Activated B cell treated with CpG ODN at 0.5 μM for 24 hours (primary cell): ENCODE results near the gene L3MBTL4. TPM values are rescaled to one million over a fixed set of nuclear protein-coding genes. Genes with fewer than 3 reads are reported as not detected.

Experiments used
- ATAC-seq: fragments of 200-7000 bp; cut with Tn5 transposase; one replicate; pipeline ENCODE4 v1.10.0; 2021; ENCODE audit warnings: low read depth, mild to moderate bottlenecking, moderate library complexity
- CTCF ChIA-PET: fragments of 350-600 bp; sonication (Branson Sonifier 250); formaldehyde crosslinking; loops from one replicate; lab custom pipeline; 2021; ENCODE audit warnings: antibody characterized with exemption; lab: Charles Lee
- POLR2A ChIA-PET: fragments of 350-600 bp; sonication (Branson Sonifier 250); formaldehyde crosslinking; loops from one replicate; lab custom pipeline; 2021; ENCODE audit warnings: antibody characterized with exemption; lab: Charles Lee
- DNase-seq: peaks from one replicate; pipeline ENCODE4 v3.0.0; 2022
- H3K27ac Mint-ChIP-seq: one replicate; pipeline ENCODE4 v1.8.0; 2020; ENCODE audit warnings: mixed read lengths
- H3K27me3 Mint-ChIP-seq: one replicate; pipeline ENCODE4 v1.8.0; 2021; ENCODE audit warnings: mixed read lengths
- H3K36me3 Mint-ChIP-seq: one replicate; pipeline ENCODE4 v1.8.0; 2021; ENCODE audit warnings: low read depth, mixed read lengths
- H3K4me1 Mint-ChIP-seq: one replicate; pipeline ENCODE4 v1.8.0; 2021; ENCODE audit warnings: mixed read lengths
- H3K4me3 Mint-ChIP-seq: one replicate; pipeline ENCODE4 v1.8.0; 2020; ENCODE audit warnings: mild to moderate bottlenecking, mixed read lengths
- H3K9me3 Mint-ChIP-seq: one replicate; pipeline ENCODE4 v1.8.0; 2020; ENCODE audit warnings: mixed read lengths
- intact Hi-C: fragments of 100-400 bp; cut with micrococcal nuclease; formaldehyde crosslinking; loops from one replicate; pipeline ENCODE4 v1.15.1; 2024
- total RNA-seq: library from RNA; stranded (reverse); gene quantifications from 2 replicates; pipeline ENCODE4 v1.2.3, GENCODE V29; 2022
- TF ChIP-seq, protein P1 (sequence below): fragments of 200-600 bp; IDR thresholded peaks from one replicate; pipeline ENCODE4 v1.8.0; 2022; ENCODE audit warnings: antibody characterized with exemption, mild to moderate bottlenecking

The L3MBTL4 gene
- total RNA-seq, 1 donor from 2014 or later, result 12.3 TPM

- no peaks in the 10 kb centered on the region for H3K9me3 Mint-ChIP-seq
- intact Hi-C loops, result no loop called here
- no peaks in the 10 kb centered on the region for H3K36me3 Mint-ChIP-seq
- no peak for ATAC-seq
- H3K4me3 Mint-ChIP-seq, result no peak overlapping the region
- peaks cover 17% of the 10 kb centered on the region for H3K4me1 Mint-ChIP-seq
- DNase-seq, result no peak
- no peaks in the 10 kb centered on the region for H3K27me3 Mint-ChIP-seq
- TF ChIP-seq, protein P1, sequence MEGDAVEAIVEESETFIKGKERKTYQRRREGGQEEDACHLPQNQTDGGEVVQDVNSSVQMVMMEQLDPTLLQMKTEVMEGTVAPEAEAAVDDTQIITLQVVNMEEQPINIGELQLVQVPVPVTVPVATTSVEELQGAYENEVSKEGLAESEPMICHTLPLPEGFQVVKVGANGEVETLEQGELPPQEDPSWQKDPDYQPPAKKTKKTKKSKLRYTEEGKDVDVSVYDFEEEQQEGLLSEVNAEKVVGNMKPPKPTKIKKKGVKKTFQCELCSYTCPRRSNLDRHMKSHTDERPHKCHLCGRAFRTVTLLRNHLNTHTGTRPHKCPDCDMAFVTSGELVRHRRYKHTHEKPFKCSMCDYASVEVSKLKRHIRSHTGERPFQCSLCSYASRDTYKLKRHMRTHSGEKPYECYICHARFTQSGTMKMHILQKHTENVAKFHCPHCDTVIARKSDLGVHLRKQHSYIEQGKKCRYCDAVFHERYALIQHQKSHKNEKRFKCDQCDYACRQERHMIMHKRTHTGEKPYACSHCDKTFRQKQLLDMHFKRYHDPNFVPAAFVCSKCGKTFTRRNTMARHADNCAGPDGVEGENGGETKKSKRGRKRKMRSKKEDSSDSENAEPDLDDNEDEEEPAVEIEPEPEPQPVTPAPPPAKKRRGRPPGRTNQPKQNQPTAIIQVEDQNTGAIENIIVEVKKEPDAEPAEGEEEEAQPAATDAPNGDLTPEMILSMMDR, result no peak
- ChIA-PET CTCF (no interaction called here), POLR2A (no interaction called here)
- no peak overlapping the region for H3K27ac Mint-ChIP-seq
Observed at GRCh38 chr18:6406075-6406909, 8.4 kb downstream of the L3MBTL4 start.

DNA sequence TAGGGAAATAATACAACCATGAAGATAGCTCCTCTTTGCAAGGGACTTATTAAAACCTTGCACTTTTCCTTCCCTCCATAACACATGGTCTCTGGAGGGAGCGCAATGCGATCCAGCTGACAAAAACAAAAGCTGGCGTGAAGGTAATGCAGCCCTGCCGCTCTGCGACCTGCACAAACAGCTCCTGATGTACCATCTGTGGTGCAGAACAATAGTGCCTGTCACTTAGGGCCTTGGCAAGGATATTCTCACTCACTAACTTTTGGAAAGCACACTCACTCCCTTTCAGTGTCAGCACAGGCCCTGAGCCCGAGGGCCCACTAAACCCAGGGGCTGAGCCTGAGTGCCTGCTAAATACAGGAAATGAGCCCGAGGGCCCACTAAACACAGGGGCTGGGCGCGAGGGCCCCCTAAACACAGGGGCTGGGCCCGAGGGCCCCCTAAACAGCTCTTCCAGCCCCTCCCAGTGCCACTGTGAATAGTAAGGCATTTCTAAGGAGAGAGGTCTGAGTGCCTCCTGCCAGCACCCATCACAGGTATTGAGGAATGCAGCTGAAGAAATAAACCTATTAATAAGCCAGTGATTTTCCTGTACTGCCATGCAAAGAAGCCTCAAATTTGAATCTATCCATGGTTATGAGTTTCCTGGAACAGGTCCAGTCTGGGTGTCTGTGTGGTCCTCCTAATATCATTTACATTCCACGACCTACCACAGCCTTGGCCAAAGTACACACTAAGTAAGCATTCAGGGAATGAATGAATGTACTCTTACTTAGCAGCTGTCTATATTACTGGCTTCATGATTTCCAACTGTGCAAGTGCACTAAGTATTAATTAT, 9.3 kb downstream of the L3MBTL4 start:
- no peaks in the 10 kb centered on the region for H3K9me3 Mint-ChIP-seq
- H3K27me3 Mint-ChIP-seq, result no peaks in the 10 kb centered on the region
- H3K36me3 Mint-ChIP-seq, result no peaks in the 10 kb centered on the region
- peaks cover 14% of the 10 kb centered on the region for H3K4me1 Mint-ChIP-seq
- H3K4me3 Mint-ChIP-seq, result no peak overlapping the region
- no peak overlapping the region for H3K27ac Mint-ChIP-seq
- ATAC-seq, result no peak
- intact Hi-C loops, result no loop called here
- no peak for DNase-seq
- ChIA-PET POLR2A (no interaction called here), CTCF (no interaction called here)
- TF ChIP-seq, protein P1, result no peak

GRCh38 chr18:6404834-6405233, 9.9 kb downstream of the L3MBTL4 start:
- ChIA-PET CTCF (interaction anchor here (1.1 kb wide), 1 partner anchor 8 kb away, joined by 4 read pairs; no protein-coding TSS in a partner anchor), POLR2A (no interaction called here)
- DNase-seq (no peak), ATAC-seq (no peak)
- no peak overlapping the region for H3K27ac Mint-ChIP-seq
- no peaks in the 10 kb centered on the region for H3K9me3 Mint-ChIP-seq
- TF ChIP-seq, protein P1, result no peak
- intact Hi-C loops, result no loop called here
- H3K4me1 Mint-ChIP-seq, result peaks cover 14% of the 10 kb centered on the region
- no peak overlapping the region for H3K4me3 Mint-ChIP-seq
- no peaks in the 10 kb centered on the region for H3K36me3 Mint-ChIP-seq
- no peaks in the 10 kb centered on the region for H3K27me3 Mint-ChIP-seq

GRCh38 chr18:6401687-6402086, 13.0 kb downstream of the L3MBTL4 start:
- Mint-ChIP-seq H3K4me1 (peaks cover 15% of the 10 kb centered on the region), H3K4me3 (no peak overlapping the region)

More at GRCh38 chr18:6401687-6402086, 13.0 kb downstream of the L3MBTL4 start:
- ChIA-PET POLR2A (no interaction called here), CTCF (no interaction called here)
- no peaks in the 10 kb centered on the region for H3K9me3 Mint-ChIP-seq
- intact Hi-C loops, result no loop called here
- H3K27me3 Mint-ChIP-seq, result no peaks in the 10 kb centered on the region
- H3K27ac Mint-ChIP-seq, result no peak overlapping the region
- TF ChIP-seq, protein P1, result no peak
- no peak for DNase-seq
- no peaks in the 10 kb centered on the region for H3K36me3 Mint-ChIP-seq
- no peak for ATAC-seq
